ENCODE data around the gene ZNF652. TPM values are rescaled to one million over a fixed set of nuclear protein-coding genes. Genes with fewer than 3 reads are reported as not detected.

The ZNF652 gene
- polyA plus RNA-seq, 1 donor (not counting 4 experiments of a cell fraction or from before 2014, with no cell fraction given): 8.9 TPM

DNA sequence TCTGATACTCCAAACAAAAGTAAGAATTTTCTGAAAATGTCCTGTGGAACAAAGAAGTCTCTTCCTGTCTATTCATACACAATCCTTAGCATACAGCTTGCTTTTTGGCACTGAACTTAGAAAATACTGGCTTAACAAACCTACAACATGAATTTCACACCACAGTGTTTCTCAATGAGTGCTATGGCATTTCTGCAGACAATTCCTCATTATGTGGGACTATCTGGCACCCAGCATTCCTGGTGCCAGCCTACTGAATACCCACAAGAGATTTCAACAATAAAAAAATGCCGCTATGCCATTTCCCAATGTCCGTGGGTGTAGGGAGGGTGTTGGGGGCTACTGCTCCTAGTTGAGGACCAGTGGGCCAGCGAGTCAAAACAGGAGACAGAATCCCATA lies 62.1 kb downstream of the ZNF652 start:
- Histone ChIP-seq H3K36me3 (ENCODE audit: control insufficient read depth in 2 of 2, extremely low read depth in 1 of 2, insufficient read depth in 2 of 2, low read length in 2 of 2) (peaks cover 4 to 7% of the 10 kb centered on the region in 2 experiments), H3K79me2 (ENCODE audit: control insufficient read depth, insufficient read depth, low read length) (no peaks in the 10 kb centered on the region), H3K9ac (ENCODE audit: control insufficient read depth, extremely low read depth, insufficient read depth, low read length) (no peak overlapping the region), H3K27ac (ENCODE audit: control insufficient read depth, insufficient read depth, low read length) (no peak overlapping the region), H3K4me1 (ENCODE audit: control insufficient read depth, extremely low read depth, insufficient read depth, low read length) (no peaks in the 10 kb centered on the region), H3K4me2 (ENCODE audit: control insufficient read depth, extremely low read depth, insufficient read depth, low read depth, low read length) (no peak overlapping the region), H3K4me3 (ENCODE audit: control insufficient read depth in 2 of 3, extremely low read depth in 1 of 3, insufficient read depth in 2 of 3, low read depth in 1 of 3, low read length in 3 of 3) (no peak overlapping the region), H3K9me3 (ENCODE audit: control insufficient read depth, low read depth, low read length) (no peaks in the 10 kb centered on the region), H2AFZ (ENCODE audit: control insufficient read depth, low read length) (no peak overlapping the region), H3K9me1 (ENCODE audit: control insufficient read depth, extremely low read depth, insufficient read depth, low read length) (no peaks in the 10 kb centered on the region), H3K27me3 (ENCODE audit: control insufficient read depth, extremely low read depth, insufficient read depth, low read length) (no peaks in the 10 kb centered on the region), H4K20me1 (ENCODE audit: control insufficient read depth, extremely low read depth, insufficient read depth, low read length) (no peaks in the 10 kb centered on the region)
- dilution Hi-C loops (cut with MboI; ENCODE audit: extremely low pct_ligation_motif_present, low sequenced_read_pairs): loop anchor here (10.0 kb wide), 1 partner anchor 65 kb away; the partner anchor contains the start of gene PHOSPHO1
- FAIRE-seq (no peak), DNase-seq (ENCODE audit: low read depth, low spot score) (no peak)
- no peak for TF ChIP-seq EZH2 (IDR thresholded peaks at IDR 0.05; ENCODE audit: low read length)
- TF ChIP-seq, protein P1, sequence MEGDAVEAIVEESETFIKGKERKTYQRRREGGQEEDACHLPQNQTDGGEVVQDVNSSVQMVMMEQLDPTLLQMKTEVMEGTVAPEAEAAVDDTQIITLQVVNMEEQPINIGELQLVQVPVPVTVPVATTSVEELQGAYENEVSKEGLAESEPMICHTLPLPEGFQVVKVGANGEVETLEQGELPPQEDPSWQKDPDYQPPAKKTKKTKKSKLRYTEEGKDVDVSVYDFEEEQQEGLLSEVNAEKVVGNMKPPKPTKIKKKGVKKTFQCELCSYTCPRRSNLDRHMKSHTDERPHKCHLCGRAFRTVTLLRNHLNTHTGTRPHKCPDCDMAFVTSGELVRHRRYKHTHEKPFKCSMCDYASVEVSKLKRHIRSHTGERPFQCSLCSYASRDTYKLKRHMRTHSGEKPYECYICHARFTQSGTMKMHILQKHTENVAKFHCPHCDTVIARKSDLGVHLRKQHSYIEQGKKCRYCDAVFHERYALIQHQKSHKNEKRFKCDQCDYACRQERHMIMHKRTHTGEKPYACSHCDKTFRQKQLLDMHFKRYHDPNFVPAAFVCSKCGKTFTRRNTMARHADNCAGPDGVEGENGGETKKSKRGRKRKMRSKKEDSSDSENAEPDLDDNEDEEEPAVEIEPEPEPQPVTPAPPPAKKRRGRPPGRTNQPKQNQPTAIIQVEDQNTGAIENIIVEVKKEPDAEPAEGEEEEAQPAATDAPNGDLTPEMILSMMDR (optimal IDR thresholded peaks at IDR 0.05 in 1 of 3, IDR thresholded peaks at IDR 0.05 in 1 of 3, conservative IDR thresholded peaks at IDR 0.05 in 1 of 3; ENCODE audit: extremely low read depth in 1 of 3, insufficient read depth in 2 of 3, low read length in 3 of 3): no peak

DNA sequence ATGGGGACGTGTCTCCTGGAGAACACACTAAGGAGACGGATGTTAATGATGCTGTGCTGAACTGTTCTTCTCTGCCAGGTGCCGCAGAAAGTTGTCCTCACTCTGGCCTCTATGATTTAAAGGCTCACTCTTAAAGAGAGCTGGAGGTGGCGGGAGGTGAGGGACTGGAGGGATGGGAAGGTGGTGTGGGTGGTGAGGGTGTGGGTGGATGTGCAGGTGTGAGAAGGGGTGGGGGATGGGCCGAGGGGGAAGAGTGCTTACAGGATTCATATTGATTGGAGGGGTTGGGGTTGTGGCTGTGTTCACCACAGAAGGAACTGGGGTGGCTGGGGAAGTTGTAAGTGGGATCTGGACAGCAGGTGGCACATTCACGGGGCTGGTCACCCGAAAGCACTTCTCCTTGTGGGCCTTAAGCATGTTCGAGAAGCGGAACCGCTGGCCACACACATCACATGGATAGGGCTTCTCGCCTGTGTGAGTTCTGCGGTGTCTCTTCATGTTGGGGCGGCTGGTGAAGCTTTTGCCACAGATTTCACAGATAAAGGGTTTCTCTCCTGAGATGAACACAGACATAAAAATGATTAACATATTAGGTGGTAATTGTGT lies 63.6 kb downstream of the ZNF652 start:
- no peaks in the 10 kb centered on the region for H3K79me2 ChIP-seq (ENCODE audit: control insufficient read depth, insufficient read depth, low read length)
- no peak for FAIRE-seq
- dilution Hi-C loops (cut with MboI; ENCODE audit: extremely low pct_ligation_motif_present, low sequenced_read_pairs): loop anchor here (10.0 kb wide), 1 partner anchor 64 kb away; the partner anchor contains the start of gene PHOSPHO1
- H2AFZ ChIP-seq (ENCODE audit: control insufficient read depth, low read length): no peak overlapping the region
- H3K9me1 ChIP-seq (ENCODE audit: control insufficient read depth, extremely low read depth, insufficient read depth, low read length): no peaks in the 10 kb centered on the region
- TF ChIP-seq, protein P1 (optimal IDR thresholded peaks at IDR 0.05 in 1 of 3, IDR thresholded peaks at IDR 0.05 in 1 of 3, conservative IDR thresholded peaks at IDR 0.05 in 1 of 3; ENCODE audit: extremely low read depth in 1 of 3, insufficient read depth in 2 of 3, low read length in 3 of 3): no peak
- no peak for TF ChIP-seq EZH2 (IDR thresholded peaks at IDR 0.05; ENCODE audit: low read length)
- no peaks in the 10 kb centered on the region for H4K20me1 ChIP-seq (ENCODE audit: control insufficient read depth, extremely low read depth, insufficient read depth, low read length)
- H3K36me3 ChIP-seq (ENCODE audit: control insufficient read depth in 2 of 2, extremely low read depth in 1 of 2, insufficient read depth in 2 of 2, low read length in 2 of 2): peaks cover 4 to 5% of the 10 kb centered on the region in 2 experiments
- H3K9me3 ChIP-seq (ENCODE audit: control insufficient read depth, low read depth, low read length): no peaks in the 10 kb centered on the region
- H3K27me3 ChIP-seq (ENCODE audit: control insufficient read depth, extremely low read depth, insufficient read depth, low read length): no peaks in the 10 kb centered on the region
- H3K4me3 ChIP-seq (ENCODE audit: control insufficient read depth in 2 of 3, extremely low read depth in 1 of 3, insufficient read depth in 2 of 3, low read depth in 1 of 3, low read length in 3 of 3): no peak overlapping the region
- no peak overlapping the region for H3K4me2 ChIP-seq (ENCODE audit: control insufficient read depth, extremely low read depth, insufficient read depth, low read depth, low read length)
- H3K9ac ChIP-seq (ENCODE audit: control insufficient read depth, extremely low read depth, insufficient read depth, low read length): no peak overlapping the region
- no peaks in the 10 kb centered on the region for H3K4me1 ChIP-seq (ENCODE audit: control insufficient read depth, extremely low read depth, insufficient read depth, low read length)
- H3K27ac ChIP-seq (ENCODE audit: control insufficient read depth, insufficient read depth, low read length): no peak overlapping the region
- DNase-seq (ENCODE audit: low read depth, low spot score): no peak
